CD1c-positive myeloid dendritic cell (primary cell): ENCODE results near the gene PUSL1.

Experiments
- DNase-seq: peaks from one replicate; pipeline ENCODE4 v3.0.0-alpha.2; 2016; ENCODE audit errors: extremely low spot score

The PUSL1 gene

DNA sequence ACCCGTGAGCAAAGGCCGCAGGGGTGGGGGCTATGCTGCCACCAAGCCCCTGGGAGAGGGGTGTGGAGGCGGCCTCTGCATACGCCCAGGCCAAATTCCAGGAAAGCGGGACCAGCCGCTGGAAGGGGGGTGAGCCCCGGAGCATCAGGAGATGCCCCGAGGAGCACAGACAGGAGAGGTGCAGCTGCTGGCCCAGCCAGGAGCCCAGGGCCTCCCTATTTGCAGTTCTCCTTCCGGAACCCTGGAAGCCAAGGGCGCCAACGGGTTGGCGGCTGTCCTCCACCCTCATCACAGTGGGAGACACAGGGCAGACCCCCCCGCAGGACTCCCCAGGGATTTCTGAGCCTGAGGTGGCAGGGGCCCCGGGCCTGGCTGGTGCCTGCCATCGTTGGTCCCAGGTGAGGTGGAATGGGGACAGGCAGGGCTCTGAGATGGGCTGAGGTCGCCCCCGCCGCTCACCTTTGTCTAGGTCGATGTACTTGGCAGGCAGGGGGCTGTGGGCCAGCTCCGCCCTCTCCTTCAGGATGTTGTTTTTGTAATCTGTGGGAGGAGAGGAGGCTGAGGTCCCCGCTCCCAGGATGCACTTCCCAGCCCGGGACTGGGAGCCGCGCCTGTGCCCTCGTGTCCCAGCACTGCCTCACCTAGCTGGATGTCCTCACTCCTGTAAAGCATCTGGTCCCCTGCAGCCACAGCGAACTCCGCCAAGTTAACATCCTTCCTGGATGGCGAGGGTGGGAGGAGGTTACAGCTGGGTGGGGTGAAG is 45.2 kb downstream of the PUSL1 start:
- DNase-seq, result no peak

- no peak for DNase-seq
Observed at GRCh38 chr1:1354271-1355247, 46.2 kb downstream of the PUSL1 start.

DNA sequence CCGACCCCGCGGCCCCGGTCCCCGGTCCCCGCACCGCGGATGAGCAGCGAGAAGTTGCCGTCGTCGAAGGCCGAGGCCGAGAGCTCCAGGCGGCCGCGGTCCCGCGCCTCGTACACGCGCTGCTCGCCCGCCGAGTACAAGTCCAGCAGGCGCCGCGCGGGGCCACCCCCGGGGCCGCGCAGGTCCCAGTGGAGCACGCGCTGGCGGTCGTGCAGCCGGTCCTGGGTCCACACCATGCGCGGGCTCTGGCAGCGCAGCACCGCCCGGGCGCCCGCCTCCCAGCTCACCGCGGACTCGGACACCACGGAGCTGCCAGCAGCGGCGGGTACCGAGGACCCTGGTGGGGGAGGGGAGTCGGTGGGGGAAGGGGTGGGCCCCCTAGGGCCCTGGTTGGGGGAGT is 47.0 kb downstream of the PUSL1 start:
- peak; percentile 60 for DNase-seq

- no peak for DNase-seq
Observed at GRCh38 chr1:1356166-1356795, 47.9 kb downstream of the PUSL1 start.

- no peak for DNase-seq
Observed at GRCh38 chr1:1356796-1357401, 48.5 kb downstream of the PUSL1 start.

GRCh38 chr1:1357871-1358432 is 49.6 kb downstream of the PUSL1 start:
- no peak for DNase-seq

- no peak for DNase-seq
Observed at GRCh38 chr1:1358433-1359271, 50.3 kb downstream of the PUSL1 start, which contains the start of gene MXRA8. MXRA8 (minus strand) TSS chr1:1358555; CDS start chr1:1358504, 51 bp downstream.

- DNase-seq, result no peak
Observed at GRCh38 chr1:1359308-1359663, 50.9 kb downstream of the PUSL1 start.

- no peak for DNase-seq
Observed at GRCh38 chr1:1359664-1360468, 51.5 kb downstream of the PUSL1 start.

- DNase-seq, result no peak
Observed at GRCh38 chr1:1360506-1361169, 52.2 kb downstream of the PUSL1 start.
